H9 (cell line): Measurements from ENCODE around the gene STK25. TPM values are rescaled to one million over a fixed set of nuclear protein-coding genes. Genes with fewer than 3 reads are reported as not detected.

Source experiments
- DNase-seq: peaks from one replicate; pipeline ENCODE4 v3.0.0-alpha.2; 2017
- H2AFZ ChIP-seq: one replicate; pipeline ENCODE4 v1.6.1; 2013; ENCODE audit warnings: mild to moderate bottlenecking, low read length, control low read depth, moderate library complexity
- H2AK5ac ChIP-seq: 2 replicates; pipeline ENCODE4 v1.6.1; 2013; ENCODE audit warnings: low read length, control low read depth, mixed read lengths; ENCODE audit not compliant: insufficient read length
- H2BK120ac ChIP-seq: one replicate; pipeline ENCODE4 v1.6.1; 2013; ENCODE audit warnings: low read depth, mild to moderate bottlenecking, low read length, control low read depth, inconsistent platforms; ENCODE audit not compliant: poor library complexity, severe bottlenecking
- H2BK12ac ChIP-seq: 2 replicates; pipeline ENCODE4 v1.6.1; 2013; ENCODE audit warnings: low read length, control low read depth, mixed read lengths, low read depth; ENCODE audit not compliant: insufficient read length
- H2BK15ac ChIP-seq: 2 replicates; pipeline ENCODE4 v1.6.1; 2013; ENCODE audit warnings: low read depth, low read length, control low read depth
- H2BK20ac ChIP-seq: one replicate; pipeline ENCODE4 v1.6.1; 2013; ENCODE audit warnings: low read depth, mild to moderate bottlenecking, low read length, control low read depth, inconsistent platforms; ENCODE audit not compliant: poor library complexity, severe bottlenecking
- H2BK5ac ChIP-seq: 2 replicates; pipeline ENCODE4 v1.6.1; 2013; ENCODE audit warnings: low read length, control low read depth, mixed read lengths; ENCODE audit not compliant: insufficient read length
- H3K14ac ChIP-seq: 2 replicates; pipeline ENCODE4 v1.6.1; 2013; ENCODE audit warnings: low read length, control low read depth; ENCODE audit not compliant: insufficient read depth
- H3K18ac ChIP-seq: 2 replicates; pipeline ENCODE4 v1.6.1; 2013; ENCODE audit warnings: low read depth, mild to moderate bottlenecking, mixed read lengths, low read length, control low read depth; ENCODE audit not compliant: insufficient read length
- H3K23ac ChIP-seq: 2 replicates; pipeline ENCODE4 v1.6.1; 2013; ENCODE audit warnings: low read length, control low read depth, mixed read lengths, low read depth; ENCODE audit not compliant: insufficient read length
- H3K23me2 ChIP-seq: 2 replicates; pipeline ENCODE4 v1.6.1; 2013; ENCODE audit warnings: low read depth, mild to moderate bottlenecking, mixed read lengths, low read length, control low read depth; ENCODE audit not compliant: insufficient read length, poor library complexity, severe bottlenecking
- H3K27ac ChIP-seq: 2 replicates; pipeline ENCODE4 v1.5.1; 2013; ENCODE audit warnings: low read length, control low read depth, mixed read lengths, low read depth; ENCODE audit not compliant: insufficient read length
- H3K27me3 ChIP-seq: 2 replicates; pipeline ENCODE4 v1.6.1; 2013; ENCODE audit warnings: low read length, control low read depth, inconsistent platforms; ENCODE audit not compliant: insufficient read depth
- H3K4ac ChIP-seq: 2 replicates; pipeline ENCODE4 v1.6.1; 2013; ENCODE audit warnings: low read depth, mild to moderate bottlenecking, control low read depth, inconsistent platforms, low read length, moderate library complexity
- H3K4me1 ChIP-seq: 2 replicates; pipeline ENCODE4 v1.6.1; 2013; ENCODE audit warnings: low read length, control low read depth, inconsistent platforms; ENCODE audit not compliant: insufficient read depth
- H3K4me2 ChIP-seq: 2 replicates; pipeline ENCODE4 v1.6.1; 2013; ENCODE audit warnings: low read length, control low read depth, mixed read lengths; ENCODE audit not compliant: insufficient read length, insufficient read depth
- H3K56ac ChIP-seq: 2 replicates; pipeline ENCODE4 v1.6.1; 2013; ENCODE audit warnings: low read depth, mild to moderate bottlenecking, mixed read lengths, low read length, control low read depth; ENCODE audit not compliant: insufficient read length
- H3K79me1 ChIP-seq: 2 replicates; pipeline ENCODE4 v1.6.1; 2013; ENCODE audit warnings: low read depth, mild to moderate bottlenecking, moderate library complexity, low read length, control low read depth, inconsistent platforms; ENCODE audit not compliant: insufficient read depth, poor library complexity, severe bottlenecking
- H3K79me2 ChIP-seq: 2 replicates; pipeline ENCODE4 v1.6.1; 2013; ENCODE audit warnings: low read length, control low read depth, inconsistent platforms; ENCODE audit not compliant: insufficient read depth
- H3K9ac ChIP-seq: 2 replicates; pipeline ENCODE4 v1.6.1; 2013; ENCODE audit warnings: low read length, control low read depth, mixed read lengths; ENCODE audit not compliant: insufficient read length; ENCODE audit errors: extremely low read depth
- H3K9me3 ChIP-seq: one replicate; pipeline ENCODE4 v1.6.1; 2013; ENCODE audit warnings: low read depth, low read length, inconsistent platforms; ENCODE audit not compliant: control insufficient read depth
- H3T11ph ChIP-seq: one replicate; pipeline ENCODE4 v1.6.1; 2013; ENCODE audit warnings: mild to moderate bottlenecking, low read length, control low read depth, inconsistent platforms
- H4K20me1 ChIP-seq: one replicate; pipeline ENCODE4 v1.6.1; 2013; ENCODE audit not compliant: control insufficient read depth, insufficient read length, insufficient read depth
- H4K5ac ChIP-seq: 2 replicates; pipeline ENCODE4 v1.6.1; 2013; ENCODE audit warnings: low read depth, mild to moderate bottlenecking, mixed read lengths, low read length, control low read depth; ENCODE audit not compliant: insufficient read length
- H4K8ac ChIP-seq: replicated peaks from 2 replicates; pipeline ENCODE4 v1.6.1; 2013; ENCODE audit warnings: low read length, control low read depth, mixed read lengths, low read depth; ENCODE audit not compliant: insufficient read length
- H4K91ac ChIP-seq: 2 replicates; pipeline ENCODE4 v1.6.1; 2013; ENCODE audit warnings: low read depth, mild to moderate bottlenecking, moderate library complexity, mixed read lengths, low read length, control low read depth; ENCODE audit not compliant: insufficient read length
- H3K27ac Mint-ChIP-seq, 3 experiments: 2 replicates in 2 of 3; 3 replicates in 1 of 3; pipeline ENCODE4 v1.8.0; 2020 to 2021; ENCODE audit warnings: mixed read lengths in 3 of 3, mild to moderate bottlenecking in 1 of 3, moderate library complexity in 1 of 3
- H3K27me3 Mint-ChIP-seq: 2 replicates; pipeline ENCODE4 v1.8.0; 2021; ENCODE audit warnings: low read depth, mild to moderate bottlenecking, moderate library complexity, mixed read lengths
- H3K36me3 Mint-ChIP-seq, 3 experiments: 2 replicates in 2 of 3; 3 replicates in 1 of 3; pipeline ENCODE4 v1.8.0; 2020 to 2021; ENCODE audit warnings: low read depth in 3 of 3, mixed read lengths in 3 of 3; ENCODE audit not compliant: insufficient read depth in 1 of 3
- H3K4me1 Mint-ChIP-seq, 2 experiments: 2 replicates each; pipeline ENCODE4 v1.8.0; 2020; ENCODE audit warnings: mixed read lengths in 2 of 2
- H3K4me3 Mint-ChIP-seq, 2 experiments: 2 replicates in 1 of 2; 3 replicates in 1 of 2; pipeline ENCODE4 v1.8.0; 2020 to 2021; ENCODE audit warnings: mild to moderate bottlenecking in 2 of 2, mixed read lengths in 2 of 2, moderate library complexity in 1 of 2
- H3K9me3 Mint-ChIP-seq, 2 experiments: 2 replicates in 1 of 2; 3 replicates in 1 of 2; pipeline ENCODE4 v1.8.0; 2020; ENCODE audit warnings: mild to moderate bottlenecking in 2 of 2, mixed read lengths in 2 of 2, moderate library complexity in 1 of 2
- WGBS: extraction: QIAGEN DNeasy Blood & Tissue Kit; methylation state at CpG from one replicate; pipeline ENCODE4 v1.1.7; 2013; ENCODE audit warnings: missing lambda C conversion rate, low lambda C conversion rate, mixed read lengths; ENCODE audit not compliant: insufficient read length; ENCODE audit errors: extremely low coverage; 5-methylcytosine and 5-hydroxymethylcytosine counted together
- total RNA-seq: library from RNA; stranded (reverse); gene quantifications from 2 replicates; pipeline ENCODE4 v1.2.1, GENCODE V29; 2021
- TF ChIP-seq, protein P1 (sequence below): fragments of 200-600 bp; sonication (generic); conservative IDR thresholded peaks from 3 replicates; pipeline ENCODE4 v1.8.0; 2021; ENCODE audit warnings: antibody characterized with exemption, mild to moderate bottlenecking

The STK25 gene
- total RNA-seq, 1 experiment from 2014 or later, result 189 TPM

GRCh38 chr2:241483305-241483704 is 25.1 kb downstream of the STK25 start:
- DNase-seq, result no peak
- Histone ChIP-seq H2BK15ac (no peak overlapping the region; the same call in 1 of the 2 replicates), H3K56ac (no peak overlapping the region), H3K4ac (no peak overlapping the region), H2BK120ac (no peak overlapping the region), H4K20me1 (peaks cover 6% of the 10 kb centered on the region), H3K4me2 (no peak overlapping the region), H4K8ac (no peak overlapping the region), H3K23me2 (no peaks in the 10 kb centered on the region), H2BK5ac (no peak overlapping the region), H3K4me1 (no peaks in the 10 kb centered on the region), H3T11ph (no peak overlapping the region), H4K91ac (no peak overlapping the region), H3K79me2 (no peaks in the 10 kb centered on the region), H2AK5ac (no peak overlapping the region), H3K18ac (no peak overlapping the region), H3K9ac (no peak overlapping the region), H3K14ac (no peak overlapping the region), H2AFZ (no peak overlapping the region), H3K79me1 (no peaks in the 10 kb centered on the region), H3K23ac (no peak overlapping the region), H3K27ac (no peak overlapping the region), H3K27me3 (no peaks in the 10 kb centered on the region), H4K5ac (no peak overlapping the region), H3K9me3 (no peaks in the 10 kb centered on the region), H2BK20ac (no peak overlapping the region), H2BK12ac (no peak overlapping the region)
- H3K9me3 Mint-ChIP-seq, result no peaks in the 10 kb centered on the region
- H3K4me1 Mint-ChIP-seq, result no peaks in the 10 kb centered on the region; a peak in 1 of 4 replicates
- no peak overlapping the region for H3K4me3 Mint-ChIP-seq
- no peak overlapping the region for H3K27ac Mint-ChIP-seq
- TF ChIP-seq, protein P1, sequence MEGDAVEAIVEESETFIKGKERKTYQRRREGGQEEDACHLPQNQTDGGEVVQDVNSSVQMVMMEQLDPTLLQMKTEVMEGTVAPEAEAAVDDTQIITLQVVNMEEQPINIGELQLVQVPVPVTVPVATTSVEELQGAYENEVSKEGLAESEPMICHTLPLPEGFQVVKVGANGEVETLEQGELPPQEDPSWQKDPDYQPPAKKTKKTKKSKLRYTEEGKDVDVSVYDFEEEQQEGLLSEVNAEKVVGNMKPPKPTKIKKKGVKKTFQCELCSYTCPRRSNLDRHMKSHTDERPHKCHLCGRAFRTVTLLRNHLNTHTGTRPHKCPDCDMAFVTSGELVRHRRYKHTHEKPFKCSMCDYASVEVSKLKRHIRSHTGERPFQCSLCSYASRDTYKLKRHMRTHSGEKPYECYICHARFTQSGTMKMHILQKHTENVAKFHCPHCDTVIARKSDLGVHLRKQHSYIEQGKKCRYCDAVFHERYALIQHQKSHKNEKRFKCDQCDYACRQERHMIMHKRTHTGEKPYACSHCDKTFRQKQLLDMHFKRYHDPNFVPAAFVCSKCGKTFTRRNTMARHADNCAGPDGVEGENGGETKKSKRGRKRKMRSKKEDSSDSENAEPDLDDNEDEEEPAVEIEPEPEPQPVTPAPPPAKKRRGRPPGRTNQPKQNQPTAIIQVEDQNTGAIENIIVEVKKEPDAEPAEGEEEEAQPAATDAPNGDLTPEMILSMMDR, result no peak
- no CpG with 5 or more reads among the region's 9 CpGs for WGBS
- H3K36me3 Mint-ChIP-seq, result peaks cover 0 to 8% (median 2%) of the 10 kb centered on the region in 3 experiments; a peak in 3 of 7 replicates
- H3K27me3 Mint-ChIP-seq, result peaks cover 2% of the 10 kb centered on the region
